ENCODE results near the gene MAD1L1.

DNA sequence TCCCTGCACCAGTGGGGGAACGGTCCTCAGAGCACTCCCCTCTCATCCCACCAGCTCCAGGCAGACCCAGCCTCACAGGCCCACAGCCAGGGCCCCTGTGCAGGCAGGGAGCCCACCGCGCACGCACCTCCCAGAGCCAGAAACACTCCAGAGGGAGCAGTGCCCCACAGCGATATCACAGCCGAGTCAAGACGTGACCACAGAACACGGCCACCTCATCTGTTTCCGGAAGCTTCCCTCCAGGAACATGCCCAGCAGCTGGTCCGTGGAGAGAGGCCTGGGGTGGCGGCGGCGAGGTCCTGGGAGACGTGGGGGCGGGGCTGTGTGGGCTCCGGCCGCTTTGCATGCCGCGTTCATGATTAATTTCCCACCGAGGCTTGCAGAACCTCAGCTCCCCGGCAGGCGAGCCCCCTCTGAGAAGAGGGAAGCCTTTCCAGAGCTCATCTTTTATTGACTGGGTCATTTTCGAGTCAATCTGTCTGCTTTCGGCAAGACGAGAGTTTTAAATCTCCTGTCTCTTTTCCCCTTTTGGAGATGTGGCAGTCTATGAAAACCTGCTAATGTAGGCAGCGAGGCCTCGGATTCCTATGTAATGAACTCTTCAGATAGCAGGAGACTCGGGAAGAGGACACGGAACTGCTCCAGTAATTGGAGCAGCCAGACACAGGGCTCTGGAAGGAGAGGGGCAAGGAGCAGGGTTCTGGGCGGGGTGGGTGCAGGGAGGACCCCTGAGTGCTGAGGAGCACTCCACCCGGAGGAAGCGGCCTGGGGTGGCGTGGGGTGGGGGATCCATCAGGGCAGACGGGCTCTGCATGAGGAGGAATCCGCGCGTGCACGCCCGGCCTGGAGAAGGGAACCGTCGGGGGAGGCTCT is 319.9 kb downstream of the MAD1L1 start:
- TF ChIP-seq, protein P1, sequence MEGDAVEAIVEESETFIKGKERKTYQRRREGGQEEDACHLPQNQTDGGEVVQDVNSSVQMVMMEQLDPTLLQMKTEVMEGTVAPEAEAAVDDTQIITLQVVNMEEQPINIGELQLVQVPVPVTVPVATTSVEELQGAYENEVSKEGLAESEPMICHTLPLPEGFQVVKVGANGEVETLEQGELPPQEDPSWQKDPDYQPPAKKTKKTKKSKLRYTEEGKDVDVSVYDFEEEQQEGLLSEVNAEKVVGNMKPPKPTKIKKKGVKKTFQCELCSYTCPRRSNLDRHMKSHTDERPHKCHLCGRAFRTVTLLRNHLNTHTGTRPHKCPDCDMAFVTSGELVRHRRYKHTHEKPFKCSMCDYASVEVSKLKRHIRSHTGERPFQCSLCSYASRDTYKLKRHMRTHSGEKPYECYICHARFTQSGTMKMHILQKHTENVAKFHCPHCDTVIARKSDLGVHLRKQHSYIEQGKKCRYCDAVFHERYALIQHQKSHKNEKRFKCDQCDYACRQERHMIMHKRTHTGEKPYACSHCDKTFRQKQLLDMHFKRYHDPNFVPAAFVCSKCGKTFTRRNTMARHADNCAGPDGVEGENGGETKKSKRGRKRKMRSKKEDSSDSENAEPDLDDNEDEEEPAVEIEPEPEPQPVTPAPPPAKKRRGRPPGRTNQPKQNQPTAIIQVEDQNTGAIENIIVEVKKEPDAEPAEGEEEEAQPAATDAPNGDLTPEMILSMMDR (IDR thresholded peaks at IDR 0.05; ENCODE audit: low read depth, low read length, missing input control): no peak
- no peak for TF ChIP-seq GABPA (IDR thresholded peaks at IDR 0.05 in 1 of 2, conservative IDR thresholded peaks at IDR 0.05 in 1 of 2)
- TF ChIP-seq RAD21 (IDR thresholded peaks at IDR 0.05): no peak
- TF ChIP-seq SP1 (IDR thresholded peaks at IDR 0.05): no peak
- no peak for TF ChIP-seq HNF4G (IDR thresholded peaks at IDR 0.05)
- TF ChIP-seq JUND (IDR thresholded peaks at IDR 0.05): no peak
- no peak for TF ChIP-seq TAF1 (conservative IDR thresholded peaks at IDR 0.05)
